ENCODE measurements around the gene FIGNL2. TPM values are rescaled to one million over a fixed set of nuclear protein-coding genes. Genes with fewer than 3 reads are reported as not detected.
A peak's percentile ranks its signal among the peaks of the same experiment; 100 is the strongest.
"Not testable (repeated sequence)": the region's sequence is repeated elsewhere in the genome, so short reads cannot be mapped to it uniquely, and the experiment has no call there.

The FIGNL2 gene
- polyA plus RNA-seq, 3 donors: 5.4 to 7.0 (median 6.2) TPM

- DNase-seq: no peak
Observed at GRCh38 chr12:51839310-51839947, 9.1 kb downstream of the FIGNL2 start.

GRCh38 chr12:51838762-51839161 is 9.8 kb downstream of the FIGNL2 start:
- no peak for DNase-seq

- no peak for DNase-seq
Observed at GRCh38 chr12:51838036-51838435, 10.5 kb downstream of the FIGNL2 start.

GRCh38 chr12:51837286-51837685 is 11.2 kb downstream of the FIGNL2 start:
- DNase-seq: no peak

- no peak for DNase-seq
Observed at GRCh38 chr12:51836827-51837173, 11.7 kb downstream of the FIGNL2 start.

- DNase-seq: no peak
Observed at GRCh38 chr12:51836041-51836826, 12.3 kb downstream of the FIGNL2 start.

GRCh38 chr12:51834411-51834810 is 14.1 kb downstream of the FIGNL2 start:
- DNase-seq: no peak

GRCh38 chr12:51833448-51834227 is 14.9 kb downstream of the FIGNL2 start:
- DNase-seq: no peak

- DNase-seq: no peak
Observed at GRCh38 chr12:51832354-51833107, 16.0 kb downstream of the FIGNL2 start.

- DNase-seq: not testable (repeated sequence)
Observed at GRCh38 chr12:51831817-51832216, 16.7 kb downstream of the FIGNL2 start.

GRCh38 chr12:51829641-51830040 is 18.9 kb downstream of the FIGNL2 start:
- no peak for DNase-seq

- no peak for DNase-seq
Observed at GRCh38 chr12:51829011-51829481, 19.5 kb downstream of the FIGNL2 start.

GRCh38 chr12:51827925-51828818 is 20.3 kb downstream of the FIGNL2 start:
- no peak for DNase-seq

- no peak for DNase-seq
Observed at GRCh38 chr12:51826881-51827280, 21.6 kb downstream of the FIGNL2 start.

GRCh38 chr12:51825216-51825615 is 23.3 kb downstream of the FIGNL2 start:
- no peak for DNase-seq

- peak; percentile 64 for DNase-seq
Observed at GRCh38 chr12:51823875-51824565, 24.5 kb downstream of the FIGNL2 start.

GRCh38 chr12:51822956-51823355 is 25.6 kb downstream of the FIGNL2 start:
- DNase-seq: no peak

- no peak for DNase-seq
Observed at GRCh38 chr12:51822261-51822616, 26.3 kb downstream of the FIGNL2 start.

GRCh38 chr12:51821440-51822260 is 26.9 kb downstream of the FIGNL2 start:
- no peak for DNase-seq
